ENCODE results near the gene SYT12. TPM values are rescaled to one million over a fixed set of nuclear protein-coding genes. Genes with fewer than 3 reads are reported as not detected.

The SYT12 gene
- total and polyA plus RNA-seq, 2 of the 13 experiments (the other 11 are each of a cell fraction or from before 2014, with no cell fraction given) = 0.01 to 0.02 TPM

GRCh38 chr11:67052891-67053290 is 30.0 kb downstream of the SYT12 start:
- Histone ChIP-seq H2AFZ (ENCODE audit: low read length) (no peak overlapping the region), H3K4me3 (replicated peaks in 1 of 3; ENCODE audit: insufficient read depth in 1 of 3, low read depth in 2 of 3, low read length in 3 of 3) (no peak overlapping the region), H3K27me3 (ENCODE audit: control insufficient read depth in 1 of 2, insufficient read depth in 2 of 2, low read length in 2 of 2) (peaks cover 1 to 29% of the 10 kb centered on the region in 2 experiments; a peak in 1 of 5 replicates), H3K79me2 (ENCODE audit: insufficient read depth, low read length) (no peaks in the 10 kb centered on the region), H3K4me2 (ENCODE audit: low read depth, low read length) (no peak overlapping the region), H3K36me3 (replicated peaks in 1 of 2; ENCODE audit: control insufficient read depth in 1 of 2, insufficient read depth in 2 of 2, low read length in 2 of 2) (no peaks in the 10 kb centered on the region), H3K9ac (ENCODE audit: insufficient read depth, low read depth, low read length) (no peak overlapping the region), H3K27ac (ENCODE audit: extremely low read length, insufficient read depth, low read length) (no peak overlapping the region), H3K4me1 (ENCODE audit: insufficient read depth, low read length) (peaks cover 61% of the 10 kb centered on the region), H4K20me1 (ENCODE audit: insufficient read depth, low read length) (no peaks in the 10 kb centered on the region), H3K9me3 (ENCODE audit: low read length) (no peaks in the 10 kb centered on the region)
- ChIA-PET POLR2A (interaction anchor here (0.8 to 1.3 kb wide), 2 partner anchors 9 to 13 kb away, joined by 3 to 4 read pairs; no protein-coding TSS in a partner anchor), CTCF (ENCODE audit: low intra/inter-chr PET ratio, low total read pairs) (no interaction called here)
- whole genome bisulfite sequencing (ENCODE audit: low lambda C conversion rate) = 44% methylated on average over 5 of the region's 5 CpGs
- BruUV-seq (replicated peaks) = no TSS peak
- DNase-seq (ENCODE audit: low spot score) = no peak
- in situ Hi-C loops (cut with HindIII; ENCODE audit: extremely low pct_ligation_motif_present, low pct_unique_long_range_greater_than_20kb) = no loop called here
- no peak for FAIRE-seq
- intact Hi-C loops (cut with micrococcal nuclease; ENCODE audit: unreplicated experiment) = no loop called here
- no peak for ATAC-seq
- peak; percentile 64 for TF ChIP-seq ZNF629 (CRISPR knock-in tag; conservative IDR thresholded peaks at IDR 0.05)
- TF ChIP-seq ARID2 (CRISPR knock-in tag; IDR thresholded peaks at IDR 0.05; ENCODE audit: borderline replicate concordance) = no peak
- no peak for TF ChIP-seq KLF16 (CRISPR knock-in tag; IDR thresholded peaks at IDR 0.05)
- no peak for TF ChIP-seq CBX2 (IDR thresholded peaks at IDR 0.05; ENCODE audit: low read depth, low read length)
- TF ChIP-seq CBX2 (CRISPR knock-in tag; IDR thresholded peaks at IDR 0.05; ENCODE audit: low read depth) = no peak

- peak overlapping the region; percentile 36; the same call in 1 of the 2 replicates for H3K9ac ChIP-seq (ENCODE audit: insufficient read depth, low read depth, low read length)
- H4K20me1 ChIP-seq (ENCODE audit: insufficient read depth, low read length) = no peaks in the 10 kb centered on the region
- DNase-seq (ENCODE audit: low spot score) = peak; percentile 37
- BruUV-seq (replicated peaks) = no TSS peak
- peak overlapping the region; percentile 69 for H3K4me2 ChIP-seq (ENCODE audit: low read depth, low read length)
- H2AFZ ChIP-seq (ENCODE audit: low read length) = no peak overlapping the region
- WGBS (ENCODE audit: low lambda C conversion rate) = 3% methylated on average over 7 of the region's 7 CpGs
- CTCF ChIA-PET (ENCODE audit: low intra/inter-chr PET ratio, low total read pairs) = interaction anchor here (2.2 kb wide), 1 partner anchor 18 kb away, joined by 14 read pairs; no protein-coding TSS in a partner anchor
- POLR2A ChIA-PET = interaction anchor here (0.8 to 1.3 kb wide), 3 partner anchors 10 to 211 kb away, joined by 3 to 4 read pairs (median 4); partner anchors contain the start of gene RCE1
- H3K79me2 ChIP-seq (ENCODE audit: insufficient read depth, low read length) = no peaks in the 10 kb centered on the region
- peak overlapping the region in 1 of 3 experiments; percentile 44; a peak in 1 of 6 replicates for H3K4me3 ChIP-seq (replicated peaks in 1 of 3; ENCODE audit: insufficient read depth in 1 of 3, low read depth in 2 of 3, low read length in 3 of 3)
- no peaks in the 10 kb centered on the region for H3K9me3 ChIP-seq (ENCODE audit: low read length)
- H3K27me3 ChIP-seq (ENCODE audit: control insufficient read depth in 1 of 2, insufficient read depth in 2 of 2, low read length in 2 of 2) = peaks cover 1 to 29% of the 10 kb centered on the region in 2 experiments; a peak in 1 of 5 replicates
- peak; percentile 55 for FAIRE-seq
- intact Hi-C loops (cut with micrococcal nuclease; ENCODE audit: unreplicated experiment) = loop anchor here (1.0 kb wide), 1 partner anchor 17 kb away; no protein-coding TSS in a partner anchor
- in situ Hi-C loops (cut with HindIII; ENCODE audit: extremely low pct_ligation_motif_present, low pct_unique_long_range_greater_than_20kb) = no loop called here
- ATAC-seq = peak; percentile 63
- H3K36me3 ChIP-seq (replicated peaks in 1 of 2; ENCODE audit: control insufficient read depth in 1 of 2, insufficient read depth in 2 of 2, low read length in 2 of 2) = no peaks in the 10 kb centered on the region
- peak overlapping the region; percentile 48 for H3K27ac ChIP-seq (ENCODE audit: extremely low read length, insufficient read depth, low read length)
- peaks cover 57% of the 10 kb centered on the region for H3K4me1 ChIP-seq (ENCODE audit: insufficient read depth, low read length)
- TF ChIP-seq HOXA9 (CRISPR knock-in tag; IDR thresholded peaks at IDR 0.05; ENCODE audit: borderline replicate concordance) (no peak), ZNF160 (CRISPR knock-in tag; IDR thresholded peaks at IDR 0.05) (no peak), ZNF512 (CRISPR knock-in tag; IDR thresholded peaks at IDR 0.05) (peak; percentile 82; the same call in 1 of the 2 replicates), ZNF747 (CRISPR knock-in tag; IDR thresholded peaks at IDR 0.05; ENCODE audit: borderline replicate concordance) (no peak), FOXC1 (CRISPR knock-in tag; IDR thresholded peaks at IDR 0.05; ENCODE audit: borderline replicate concordance) (no peak), ZNF766 (CRISPR knock-in tag; IDR thresholded peaks at IDR 0.05; ENCODE audit: borderline replicate concordance) (no peak), KDM2A (CRISPR knock-in tag; IDR thresholded peaks at IDR 0.05; ENCODE audit: borderline replicate concordance, low read depth) (0 out of 2 replicates have a peak, but pooled peaks have one; percentile 24), ZBTB8A (CRISPR knock-in tag; IDR thresholded peaks at IDR 0.05; ENCODE audit: borderline replicate concordance, low read depth) (no peak), JUN (CRISPR knock-in tag; IDR thresholded peaks at IDR 0.05) (no peak), NAIF1 (CRISPR knock-in tag; IDR thresholded peaks at IDR 0.05; ENCODE audit: borderline replicate concordance) (no peak), SALL2 (CRISPR knock-in tag; IDR thresholded peaks at IDR 0.05) (no peak), SYNCRIP (IDR thresholded peaks at IDR 0.05; ENCODE audit: insufficient read depth, low read depth, low read length) (no peak), REXO4 (CRISPR knock-in tag; IDR thresholded peaks at IDR 0.05; ENCODE audit: borderline replicate concordance) (no peak)
Measured at GRCh38 chr11:67053896-67054329, 31.0 kb downstream of the SYT12 start.

Data from HepG2 (cell line).